ENCODE data around the gene SMC1B.

GRCh38 chr22:45295492-45295891 lies 117.9 kb downstream of the SMC1B start:
- TF ChIP-seq CTCF (conservative IDR thresholded peaks at IDR 0.05; ENCODE audit: low read depth, low read length) (no peak), EZH2 (IDR thresholded peaks at IDR 0.05; ENCODE audit: borderline replicate concordance, low read depth, low read length, poor library complexity, severe bottlenecking) (no peak)
